GM19023 (cell line): Measurements from ENCODE around the gene TRIM22.
"Not testable (repeated sequence)": the region's sequence is repeated elsewhere in the genome, so short reads cannot be mapped to it uniquely, and the experiment has no call there.

Source experiments
- ATAC-seq: cut with Tn5 transposase; IDR thresholded peaks from one replicate; pipeline ENCODE4 v1.9.1; 2021; ENCODE audit warnings: mild to moderate bottlenecking, moderate library complexity; ENCODE audit not compliant: unreplicated experiment

TRIM22 gene, protein sequence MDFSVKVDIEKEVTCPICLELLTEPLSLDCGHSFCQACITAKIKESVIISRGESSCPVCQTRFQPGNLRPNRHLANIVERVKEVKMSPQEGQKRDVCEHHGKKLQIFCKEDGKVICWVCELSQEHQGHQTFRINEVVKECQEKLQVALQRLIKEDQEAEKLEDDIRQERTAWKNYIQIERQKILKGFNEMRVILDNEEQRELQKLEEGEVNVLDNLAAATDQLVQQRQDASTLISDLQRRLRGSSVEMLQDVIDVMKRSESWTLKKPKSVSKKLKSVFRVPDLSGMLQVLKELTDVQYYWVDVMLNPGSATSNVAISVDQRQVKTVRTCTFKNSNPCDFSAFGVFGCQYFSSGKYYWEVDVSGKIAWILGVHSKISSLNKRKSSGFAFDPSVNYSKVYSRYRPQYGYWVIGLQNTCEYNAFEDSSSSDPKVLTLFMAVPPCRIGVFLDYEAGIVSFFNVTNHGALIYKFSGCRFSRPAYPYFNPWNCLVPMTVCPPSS

DNA sequence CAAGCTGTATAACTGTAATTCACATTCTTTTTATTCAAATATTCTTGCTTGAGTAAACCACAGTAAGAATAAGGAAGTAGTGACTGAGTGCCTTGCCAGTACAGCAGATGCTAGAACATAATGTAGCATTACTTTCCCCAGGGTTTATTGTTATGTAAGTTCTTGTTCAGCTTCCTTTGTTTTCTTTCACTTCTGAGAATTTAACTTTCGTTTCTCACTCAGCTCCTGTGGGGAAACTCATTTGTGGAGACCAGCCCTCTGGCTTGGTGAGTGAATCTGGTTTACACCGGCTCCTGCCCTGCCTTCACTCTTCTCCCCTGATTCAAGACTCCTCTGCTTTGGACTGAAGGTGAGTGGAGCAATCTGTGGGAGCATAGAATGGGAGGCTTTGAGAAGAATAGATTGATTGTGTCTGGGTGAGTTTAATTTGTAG is at the start of gene TRIM22:
Gene TRIM22, plus strand, starts transcription at position 240 of the 433 bp plus-strand sequence. CDS start 6,443 bp downstream, outside the sequence.
- peak; percentile 68 for ATAC-seq

GRCh38 chr11:5639953-5640352 is 49.6 kb upstream of the TRIM22 start:
- no peak for ATAC-seq

GRCh38 chr11:5643585-5643984 is 46.0 kb upstream of the TRIM22 start:
- ATAC-seq, result no peak

- ATAC-seq, result no peak
Observed at GRCh38 chr11:5646139-5646538, 43.5 kb upstream of the TRIM22 start.

DNA sequence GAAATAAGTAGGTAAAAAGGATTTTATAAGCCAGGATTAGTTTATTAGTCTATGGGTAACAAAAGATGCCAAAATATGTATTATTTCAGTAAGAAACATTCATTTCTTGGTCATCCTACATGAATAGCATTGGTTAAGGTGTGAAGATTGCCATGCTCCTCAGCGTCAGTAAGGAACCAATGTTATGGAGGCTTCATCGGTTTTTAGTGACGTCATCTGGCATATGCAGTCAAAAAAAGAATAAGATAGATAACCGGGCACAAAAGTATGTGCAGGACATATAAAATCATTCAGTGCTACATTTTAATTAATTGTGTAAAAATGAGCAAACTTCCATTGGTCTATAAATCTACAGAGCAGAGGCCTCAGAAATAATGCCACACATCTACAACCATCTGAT is 34.1 kb upstream of the TRIM22 start:
- ATAC-seq, result no peak

DNA sequence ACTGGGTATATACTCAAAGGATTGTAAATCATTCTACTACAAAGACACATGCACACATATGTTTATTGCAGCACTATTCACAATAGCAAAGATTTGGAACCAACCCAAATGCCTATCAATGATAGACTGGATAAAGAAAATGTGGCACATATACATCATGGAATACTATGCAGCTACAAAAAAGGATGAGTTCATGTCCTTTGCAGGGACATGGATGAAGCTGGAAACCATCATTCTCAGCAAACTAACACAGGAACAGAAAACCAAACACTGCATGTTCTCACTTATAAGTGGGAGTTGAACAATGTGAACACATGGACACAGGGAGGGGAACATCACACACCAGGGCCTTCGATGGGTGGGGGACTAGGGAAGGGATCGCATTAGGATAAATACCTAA is 32.6 kb upstream of the TRIM22 start:
- not testable (repeated sequence) for ATAC-seq

GRCh38 chr11:5658318-5658717 is 31.3 kb upstream of the TRIM22 start:
- ATAC-seq, result no peak

DNA sequence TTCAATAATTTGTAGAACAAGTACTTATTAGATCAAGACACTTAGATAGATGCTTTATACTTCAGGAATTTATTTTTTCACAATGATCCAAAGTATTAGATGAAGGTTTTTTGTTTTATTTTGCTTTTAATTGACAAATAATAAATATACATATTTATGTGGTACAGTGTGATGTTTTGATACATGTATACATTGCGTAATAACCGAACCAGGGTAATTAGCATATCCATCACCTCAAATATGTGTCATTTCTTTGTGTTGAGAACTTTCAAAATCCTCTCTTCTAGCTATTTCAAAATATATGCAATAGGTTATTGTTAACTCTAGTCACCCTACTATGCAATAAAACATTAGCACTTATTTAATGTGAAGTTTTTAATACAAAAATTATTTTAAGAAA is 26.1 kb upstream of the TRIM22 start:
- ATAC-seq, result no peak

DNA sequence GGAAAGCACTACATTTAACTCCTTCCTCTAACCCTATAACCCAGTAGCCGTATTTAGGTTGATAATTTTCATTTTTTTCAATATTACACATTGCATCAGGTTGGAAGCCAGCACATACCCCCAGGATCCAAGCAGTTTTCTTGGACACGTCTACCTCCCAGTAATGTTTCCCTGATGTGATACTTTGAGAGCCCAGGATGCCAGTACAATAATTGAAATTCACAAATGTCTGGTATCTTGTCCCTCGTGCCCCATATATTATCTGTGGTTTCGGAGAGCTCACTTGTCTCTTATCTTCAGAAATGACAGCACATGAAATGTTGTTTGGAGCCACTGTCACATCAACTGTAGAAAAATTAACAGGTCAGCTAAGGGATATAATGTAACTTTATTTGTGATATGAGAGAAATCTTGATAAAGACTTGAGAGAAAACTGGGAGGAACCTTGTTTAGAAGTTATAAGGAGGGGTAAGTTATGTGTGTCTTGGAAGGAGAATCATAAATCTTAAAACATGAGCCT is 24.5 kb upstream of the TRIM22 start:
- ATAC-seq, result no peak

GRCh38 chr11:5665746-5666401 is 23.7 kb upstream of the TRIM22 start:
- ATAC-seq, result no peak

GRCh38 chr11:5666402-5666793 is 23.2 kb upstream of the TRIM22 start:
- ATAC-seq, result no peak

- no peak for ATAC-seq
Observed at GRCh38 chr11:5671831-5672230, 17.8 kb upstream of the TRIM22 start.

- ATAC-seq, result no peak
Observed at GRCh38 chr11:5674391-5674790, 15.2 kb upstream of the TRIM22 start.

DNA sequence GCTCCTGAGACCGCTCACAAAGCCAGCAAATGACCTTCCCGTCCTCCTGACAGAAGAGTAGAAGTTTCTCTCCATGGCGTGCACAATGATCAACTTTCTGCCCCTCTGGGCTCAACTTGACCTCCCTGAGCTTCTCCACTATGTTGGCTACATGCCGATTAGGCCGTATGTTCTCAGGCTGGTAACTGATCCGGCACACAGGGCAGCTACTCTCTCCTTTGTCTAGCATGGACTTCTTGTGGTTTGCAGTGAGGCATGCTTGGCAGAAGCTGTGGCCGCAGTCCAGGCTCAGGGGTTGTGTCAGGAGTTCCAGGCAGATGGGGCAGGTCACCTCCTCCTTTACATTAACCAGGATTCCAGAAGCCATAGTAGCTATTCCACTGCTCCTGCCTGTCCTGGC is 9.8 kb upstream of the TRIM22 start:
- ATAC-seq, result no peak

DNA sequence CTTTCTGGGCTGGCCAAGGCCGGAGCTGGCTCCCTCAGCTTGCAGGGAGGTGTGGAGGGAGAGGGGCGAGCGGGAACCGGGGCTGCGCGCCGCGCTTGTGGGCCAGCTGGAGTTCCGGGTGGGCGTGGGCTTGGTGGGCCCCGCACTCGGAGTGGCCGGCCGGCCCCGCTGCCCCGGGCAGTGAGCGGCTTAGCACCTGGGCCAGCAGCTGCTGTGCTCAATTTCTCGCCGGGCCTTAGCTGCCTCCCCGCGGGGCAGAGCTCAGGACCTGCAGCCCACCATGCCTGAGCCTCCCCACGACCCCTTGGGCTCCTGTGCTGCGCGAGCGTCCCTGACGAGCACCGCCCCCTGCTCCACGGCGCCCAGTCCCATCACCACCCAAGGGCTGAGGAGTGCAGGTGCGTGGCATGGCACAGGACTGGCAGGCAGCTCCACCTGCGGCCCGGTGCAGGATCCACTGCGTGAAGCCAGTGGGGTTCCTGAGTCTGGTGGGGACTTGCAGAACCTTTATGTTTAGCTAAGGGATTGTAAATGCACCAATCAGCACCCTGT is 6.6 kb upstream of the TRIM22 start:
- ATAC-seq, result not testable (repeated sequence)

DNA sequence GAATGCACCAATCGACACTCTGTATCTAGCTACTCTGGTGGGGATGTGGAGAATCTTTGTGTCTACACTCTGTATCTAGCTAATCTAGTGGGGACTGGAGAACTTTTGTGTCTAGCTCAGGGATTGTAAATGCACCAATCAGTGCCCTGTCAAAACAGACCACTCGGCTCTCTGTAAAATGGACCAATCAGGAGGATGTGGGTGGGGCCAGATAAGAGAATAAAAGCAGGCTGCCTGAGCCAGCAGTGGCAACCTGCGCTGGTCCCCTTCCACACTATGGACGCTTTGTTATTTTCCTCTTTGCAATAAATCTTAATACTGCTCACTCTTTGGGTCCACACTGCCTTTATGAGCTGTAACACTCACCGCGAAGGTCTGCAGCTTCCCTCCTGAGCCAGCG is 6.0 kb upstream of the TRIM22 start:
- not testable (repeated sequence) for ATAC-seq

DNA sequence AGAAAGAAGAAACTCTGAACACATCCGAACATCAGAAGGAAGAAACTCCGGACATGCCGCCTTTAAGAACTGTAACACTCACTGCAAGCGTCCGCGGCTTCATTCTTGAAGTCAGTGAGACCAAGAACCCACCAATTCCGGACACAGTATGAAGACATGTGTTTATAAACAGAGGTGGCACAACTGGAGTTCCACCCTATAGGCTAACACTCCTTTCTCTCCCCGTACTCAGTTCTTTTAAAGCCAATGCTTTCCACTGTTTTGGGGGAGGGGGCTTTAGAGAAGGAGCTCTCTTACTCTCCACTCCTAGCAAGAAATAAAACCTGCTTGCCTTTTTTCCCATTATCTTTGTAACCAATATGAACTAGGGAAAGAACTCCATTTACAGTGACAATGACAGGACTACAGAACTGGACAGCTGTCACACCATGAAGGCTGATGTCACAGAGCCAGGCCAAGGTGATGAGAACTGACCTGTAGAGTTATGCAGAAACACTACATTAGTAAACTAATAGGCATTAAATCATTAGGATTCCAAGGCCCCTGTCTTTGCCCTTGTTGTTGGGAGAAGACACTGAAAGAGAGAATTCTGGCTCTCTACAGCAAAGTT is 5.4 kb upstream of the TRIM22 start:
- ATAC-seq, result peak; percentile 6

- peak; percentile 81 for ATAC-seq
Observed at GRCh38 chr11:5684646-5685362, 4.8 kb upstream of the TRIM22 start, which contains the start of gene TRIM5. Gene TRIM5, minus strand, starts transcription at chr11:5685074. Its CDS starts 4,897 bp downstream, at chr11:5680177.

DNA sequence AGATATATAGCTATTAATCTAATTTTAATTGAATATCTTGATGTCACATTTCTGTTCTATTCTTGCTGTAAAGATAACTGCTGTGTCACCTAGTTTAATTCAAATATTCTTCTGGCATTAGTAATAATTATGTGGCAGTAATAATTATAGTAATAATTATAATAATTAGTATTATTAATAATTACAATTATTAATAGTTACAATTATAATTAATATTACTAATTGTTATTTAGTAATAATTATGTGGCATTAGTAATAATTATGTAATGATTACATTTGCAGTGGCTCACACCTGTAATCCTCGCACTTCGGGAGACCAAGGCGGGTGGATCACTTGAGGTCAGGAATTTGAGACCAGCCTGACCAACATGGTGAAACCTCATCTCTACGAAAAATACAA is 3.2 kb upstream of the TRIM22 start:
- ATAC-seq, result no peak

DNA sequence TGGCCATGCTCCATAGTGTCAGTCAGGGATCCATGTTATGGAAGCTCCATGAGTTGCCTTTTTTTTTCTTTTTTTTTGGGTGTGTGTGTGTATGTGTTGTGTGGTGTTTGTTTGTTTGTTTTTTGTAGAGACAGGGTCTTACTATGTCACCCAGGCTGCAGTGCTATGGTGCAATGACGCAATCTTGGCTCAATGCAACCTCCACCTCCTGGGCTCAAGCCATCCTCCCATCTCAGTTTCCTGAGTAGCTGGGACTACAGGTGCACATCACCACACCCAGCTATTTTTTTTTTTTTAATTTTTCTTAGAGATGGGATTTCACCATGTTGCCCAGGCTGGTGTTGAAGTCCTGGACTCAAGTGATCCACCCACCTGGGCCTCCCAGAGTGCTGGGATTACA is 1.1 kb upstream of the TRIM22 start:
- ATAC-seq, result no peak
